ENCODE measurements around the gene PITPNM3. TPM values are rescaled to one million over a fixed set of nuclear protein-coding genes. Genes with fewer than 3 reads are reported as not detected.

PITPNM3 gene
- total and polyA plus RNA-seq, 2 experiments from 2014 or later: 0.77 to 6.5 TPM

- Histone ChIP-seq H3K4me1 (ENCODE audit: low read depth) (no peaks in the 10 kb centered on the region), H3K27me3 (peaks cover under 1% of the 10 kb centered on the region), H3K36me3 (no peaks in the 10 kb centered on the region), H3K27ac (no peak overlapping the region), H3K9me3 (ENCODE audit: low read depth) (no peaks in the 10 kb centered on the region), H3K4me3 (no peak overlapping the region)
- no peak for TF ChIP-seq CTCF (IDR thresholded peaks at IDR 0.05; ENCODE audit: low read depth, low read length)
- no peak for DNase-seq (ENCODE audit: low read depth in 1 of 2, low spot score in 1 of 2)
Measured at GRCh38 chr17:6422654-6423241, 133.6 kb downstream of the PITPNM3 start.

GRCh38 chr17:6421700-6422604, 134.4 kb downstream of the PITPNM3 start:
- no peaks in the 10 kb centered on the region for H3K36me3 ChIP-seq
- H3K4me3 ChIP-seq: no peak overlapping the region
- H3K4me1 ChIP-seq (ENCODE audit: low read depth): no peaks in the 10 kb centered on the region
- DNase-seq (ENCODE audit: low read depth in 1 of 2, low spot score in 1 of 2): peak; percentile 80 to 85
- H3K27me3 ChIP-seq: peaks cover 3% of the 10 kb centered on the region
- H3K9me3 ChIP-seq (ENCODE audit: low read depth): no peaks in the 10 kb centered on the region
- TF ChIP-seq CTCF (IDR thresholded peaks at IDR 0.05; ENCODE audit: low read depth, low read length): peak; percentile 83
- H3K27ac ChIP-seq: no peak overlapping the region

- peak; percentile 17 to 25 for DNase-seq (ENCODE audit: low read depth in 1 of 2, low spot score in 1 of 2)
Measured at GRCh38 chr17:6420173-6420641, 136.1 kb downstream of the PITPNM3 start.

GRCh38 chr17:6415616-6416015, 140.7 kb downstream of the PITPNM3 start:
- no peaks in the 10 kb centered on the region for H3K36me3 ChIP-seq
- H3K4me3 ChIP-seq: no peak overlapping the region
- no peaks in the 10 kb centered on the region for H3K4me1 ChIP-seq (ENCODE audit: low read depth)
- no peak overlapping the region for H3K27ac ChIP-seq
- DNase-seq (ENCODE audit: low read depth in 1 of 2, low spot score in 1 of 2): peak in 1 of 2 donors; percentile 25
- TF ChIP-seq CTCF (IDR thresholded peaks at IDR 0.05; ENCODE audit: low read depth, low read length): no peak
- no peaks in the 10 kb centered on the region for H3K9me3 ChIP-seq (ENCODE audit: low read depth)
- H3K27me3 ChIP-seq: peaks cover 3% of the 10 kb centered on the region

More at GRCh38 chr17:6420173-6420641, 136.1 kb downstream of the PITPNM3 start:
- H3K9me3 ChIP-seq (ENCODE audit: low read depth): no peaks in the 10 kb centered on the region
- TF ChIP-seq CTCF (IDR thresholded peaks at IDR 0.05; ENCODE audit: low read depth, low read length): peak; percentile 42
- H3K36me3 ChIP-seq: no peaks in the 10 kb centered on the region
- H3K27me3 ChIP-seq: peaks cover 3% of the 10 kb centered on the region
- no peaks in the 10 kb centered on the region for H3K4me1 ChIP-seq (ENCODE audit: low read depth)
- no peak overlapping the region for H3K4me3 ChIP-seq
- no peak overlapping the region for H3K27ac ChIP-seq

- H3K27me3 ChIP-seq: peaks cover 3% of the 10 kb centered on the region
- H3K36me3 ChIP-seq: no peaks in the 10 kb centered on the region
- no peaks in the 10 kb centered on the region for H3K4me1 ChIP-seq (ENCODE audit: low read depth)
- H3K9me3 ChIP-seq (ENCODE audit: low read depth): no peaks in the 10 kb centered on the region
- peak; percentile 41 for TF ChIP-seq CTCF (IDR thresholded peaks at IDR 0.05; ENCODE audit: low read depth, low read length)
- no peak overlapping the region for H3K4me3 ChIP-seq
- H3K27ac ChIP-seq: no peak overlapping the region
- DNase-seq (ENCODE audit: low read depth in 1 of 2, low spot score in 1 of 2): peak; percentile 48 to 56
Measured at GRCh38 chr17:6413065-6413464, 143.3 kb downstream of the PITPNM3 start.

All from cardiac muscle cell (in vitro differentiated cells and primary cell).